Trophoblast cell (in vitro differentiated cells and primary cell): Measurements from ENCODE around the gene JMJD1C.

ENCODE experiments used
- DNase-seq, 2 donors: peaks; one replicate each; pipeline ENCODE4 v3.0.0-alpha.2; 2016
- H2AFZ ChIP-seq: 2 replicates; pipeline ENCODE4 v1.6.1; 2013; ENCODE audit warnings: low read length, moderate library complexity, mild to moderate bottlenecking; ENCODE audit not compliant: insufficient read depth, poor library complexity
- H2AK5ac ChIP-seq: 2 replicates; pipeline ENCODE4 v1.6.1; 2013; ENCODE audit warnings: mild to moderate bottlenecking, low read length
- H2BK120ac ChIP-seq: 2 replicates; pipeline ENCODE4 v1.6.1; 2013; ENCODE audit warnings: low read length, mild to moderate bottlenecking, moderate library complexity; ENCODE audit not compliant: insufficient read depth, poor library complexity
- H2BK12ac ChIP-seq: 2 replicates; pipeline ENCODE4 v1.6.1; 2013; ENCODE audit warnings: mild to moderate bottlenecking, low read length, moderate library complexity
- H2BK5ac ChIP-seq: 2 replicates; pipeline ENCODE4 v1.6.1; 2013; ENCODE audit warnings: low read length, low read depth, moderate library complexity, mild to moderate bottlenecking; ENCODE audit not compliant: poor library complexity
- H3K14ac ChIP-seq: 2 replicates; pipeline ENCODE4 v1.6.1; 2013; ENCODE audit warnings: mild to moderate bottlenecking, low read length
- H3K18ac ChIP-seq: 2 replicates; pipeline ENCODE4 v1.6.1; 2013; ENCODE audit warnings: mild to moderate bottlenecking, low read length
- H3K23ac ChIP-seq: 2 replicates; pipeline ENCODE4 v1.6.1; 2013; ENCODE audit warnings: low read length
- H3K27ac ChIP-seq: 2 replicates; pipeline ENCODE4 v1.5.1; 2013; ENCODE audit warnings: low read depth, mild to moderate bottlenecking, inconsistent platforms, low read length, moderate library complexity
- H3K27me3 ChIP-seq: 2 replicates; pipeline ENCODE4 v1.6.1; 2013; ENCODE audit warnings: inconsistent platforms, mild to moderate bottlenecking, low read length, moderate library complexity; ENCODE audit not compliant: insufficient read depth
- H3K36me3 ChIP-seq, 2 experiments: 1 replicate in 1 of 2; 2 replicates in 1 of 2; pipeline ENCODE4 v1.6.1; 2013; ENCODE audit warnings: low read length in 2 of 2, mild to moderate bottlenecking in 2 of 2, moderate library complexity in 1 of 2; ENCODE audit not compliant: insufficient read depth in 2 of 2, control insufficient read depth in 1 of 2
- H3K4ac ChIP-seq: 2 replicates; pipeline ENCODE4 v1.6.1; 2013; ENCODE audit warnings: low read depth, mild to moderate bottlenecking, low read length, moderate library complexity
- H3K4me1 ChIP-seq, 2 experiments: 1 replicate in 1 of 2; 2 replicates in 1 of 2; pipeline ENCODE4 v1.6.1; 2013; ENCODE audit warnings: low read length in 2 of 2, mild to moderate bottlenecking in 2 of 2, moderate library complexity in 1 of 2; ENCODE audit not compliant: insufficient read depth in 2 of 2, control insufficient read depth in 1 of 2
- H3K4me2 ChIP-seq: 2 replicates; pipeline ENCODE4 v1.6.1; 2013; ENCODE audit warnings: inconsistent platforms, mild to moderate bottlenecking, low read length, moderate library complexity
- H3K4me3 ChIP-seq: 2 replicates; pipeline ENCODE4 v1.5.1; 2013; ENCODE audit warnings: mild to moderate bottlenecking, low read depth, low read length, inconsistent platforms
- H3K79me1 ChIP-seq: one replicate; pipeline ENCODE4 v1.6.1; 2013; ENCODE audit warnings: low read length
- H3K79me2 ChIP-seq: 2 replicates; pipeline ENCODE4 v1.6.1; 2013; ENCODE audit warnings: low read length, mild to moderate bottlenecking; ENCODE audit not compliant: control insufficient read depth, insufficient read depth, poor library complexity
- H3K9ac ChIP-seq: 2 replicates; pipeline ENCODE4 v1.6.1; 2013; ENCODE audit warnings: mild to moderate bottlenecking, low read length
- H3K9me3 ChIP-seq: 2 replicates; pipeline ENCODE4 v1.6.1; 2013; ENCODE audit warnings: low read depth, mild to moderate bottlenecking, control low read depth, inconsistent platforms, low read length; ENCODE audit not compliant: insufficient read depth
- H4K12ac ChIP-seq: 2 replicates; pipeline ENCODE4 v1.6.1; 2013; ENCODE audit warnings: low read depth, mild to moderate bottlenecking, low read length, moderate library complexity
- H4K8ac ChIP-seq: 2 replicates; pipeline ENCODE4 v1.6.1; 2013; ENCODE audit warnings: low read depth, mild to moderate bottlenecking, low read length, moderate library complexity
- H4K91ac ChIP-seq: one replicate; pipeline ENCODE4 v1.6.1; 2013; ENCODE audit warnings: low read depth, mild to moderate bottlenecking, low read length, moderate library complexity
- WGBS: extraction: QIAGEN DNeasy Blood & Tissue Kit; methylation state at CpG from one replicate; pipeline ENCODE4 v1.1.7; 2013; ENCODE audit warnings: missing lambda C conversion rate; ENCODE audit not compliant: insufficient read length, insufficient coverage; ENCODE audit errors: extremely low coverage; 5-methylcytosine and 5-hydroxymethylcytosine counted together

Gene JMJD1C

GRCh38 chr10:63247771-63248170 is 218.0 kb downstream of the JMJD1C start:
- no peak overlapping the region for H2BK12ac ChIP-seq
- H3K23ac ChIP-seq: no peak overlapping the region
- H3K79me2 ChIP-seq: peaks cover 2% of the 10 kb centered on the region
- H4K91ac ChIP-seq: no peak overlapping the region
- H3K27me3 ChIP-seq: no peaks in the 10 kb centered on the region
- H3K9ac ChIP-seq: no peak overlapping the region
- H4K12ac ChIP-seq: no peak overlapping the region
- H2AFZ ChIP-seq: no peak overlapping the region
- no peaks in the 10 kb centered on the region for H3K9me3 ChIP-seq
- no peak overlapping the region for H3K27ac ChIP-seq
- no CpG with 5 or more reads among the region's 4 CpGs for WGBS
- no peak overlapping the region for H2BK120ac ChIP-seq
- no peaks in the 10 kb centered on the region for H3K79me1 ChIP-seq
- H3K18ac ChIP-seq: no peak overlapping the region
- no peak overlapping the region for H3K4me2 ChIP-seq
- H2AK5ac ChIP-seq: no peak overlapping the region
- H4K8ac ChIP-seq: no peak overlapping the region
- peak overlapping the region; percentile 46 for H3K4ac ChIP-seq
- H3K4me1 ChIP-seq: no peaks in the 10 kb centered on the region
- no peak for DNase-seq
- no peak overlapping the region for H3K14ac ChIP-seq
- H3K4me3 ChIP-seq: no peak overlapping the region
- H3K36me3 ChIP-seq: peaks cover 0 to 11% of the 10 kb centered on the region in 2 experiments
- no peak overlapping the region for H2BK5ac ChIP-seq

- Histone ChIP-seq H3K4me1 (no peaks in the 10 kb centered on the region), H3K23ac (no peak overlapping the region), H3K9ac (no peak overlapping the region), H2BK120ac (no peak overlapping the region), H3K9me3 (no peaks in the 10 kb centered on the region), H4K8ac (no peak overlapping the region), H2AFZ (no peak overlapping the region), H3K4me2 (no peak overlapping the region), H3K4ac (no peak overlapping the region), H2AK5ac (no peak overlapping the region), H3K27me3 (no peaks in the 10 kb centered on the region), H2BK5ac (no peak overlapping the region), H4K12ac (no peak overlapping the region), H3K79me2 (peaks cover 2% of the 10 kb centered on the region), H3K36me3 (peaks cover 0 to 11% of the 10 kb centered on the region in 2 experiments), H2BK12ac (no peak overlapping the region), H3K4me3 (no peak overlapping the region), H3K18ac (no peak overlapping the region), H3K79me1 (no peaks in the 10 kb centered on the region), H3K27ac (no peak overlapping the region), H4K91ac (no peak overlapping the region), H3K14ac (no peak overlapping the region)
- DNase-seq: no peak
- no CpG with 5 or more reads among the region's 3 CpGs for WGBS
These were observed 219.4 kb downstream of the JMJD1C start for GRCh38 chr10:63246356-63246755.

GRCh38 chr10:63241841-63242281 is 223.9 kb downstream of the JMJD1C start:
- Histone ChIP-seq H3K4me2 (no peak overlapping the region), H3K9me3 (no peaks in the 10 kb centered on the region), H3K18ac (no peak overlapping the region), H3K79me2 (no peaks in the 10 kb centered on the region), H3K23ac (no peak overlapping the region), H4K91ac (no peak overlapping the region), H4K8ac (no peak overlapping the region), H3K27me3 (no peaks in the 10 kb centered on the region), H2BK120ac (no peak overlapping the region), H2AFZ (no peak overlapping the region), H3K36me3 (no peaks in the 10 kb centered on the region), H3K4ac (no peak overlapping the region), H2BK5ac (no peak overlapping the region), H3K14ac (no peak overlapping the region), H3K27ac (no peak overlapping the region), H3K4me3 (no peak overlapping the region), H3K4me1 (no peaks in the 10 kb centered on the region), H2BK12ac (no peak overlapping the region), H4K12ac (no peak overlapping the region), H2AK5ac (no peak overlapping the region), H3K9ac (no peak overlapping the region), H3K79me1 (no peaks in the 10 kb centered on the region)
- no peak for DNase-seq
- no CpG with 5 or more reads among the region's 2 CpGs for WGBS

GRCh38 chr10:63240807-63241206 is 225.0 kb downstream of the JMJD1C start:
- no peaks in the 10 kb centered on the region for H3K27me3 ChIP-seq
- no peaks in the 10 kb centered on the region for H3K4me1 ChIP-seq
- no peak overlapping the region for H3K14ac ChIP-seq
- no peak overlapping the region for H2BK12ac ChIP-seq
- no peak overlapping the region for H3K9ac ChIP-seq
- H3K23ac ChIP-seq: no peak overlapping the region
- H3K4ac ChIP-seq: no peak overlapping the region
- no peak overlapping the region for H2BK120ac ChIP-seq
- H3K4me3 ChIP-seq: no peak overlapping the region
- no peak overlapping the region for H4K12ac ChIP-seq
- no peak overlapping the region for H2AFZ ChIP-seq
- no peaks in the 10 kb centered on the region for H3K36me3 ChIP-seq
- no peak for DNase-seq
- H4K91ac ChIP-seq: no peak overlapping the region
- no peak overlapping the region for H3K18ac ChIP-seq
- no peak overlapping the region for H2BK5ac ChIP-seq
- H2AK5ac ChIP-seq: no peak overlapping the region
- no peak overlapping the region for H4K8ac ChIP-seq
- H3K27ac ChIP-seq: no peak overlapping the region
- H3K79me1 ChIP-seq: no peaks in the 10 kb centered on the region
- H3K79me2 ChIP-seq: no peaks in the 10 kb centered on the region
- no CpG with 5 or more reads among the region's 6 CpGs for WGBS
- H3K4me2 ChIP-seq: no peak overlapping the region
- H3K9me3 ChIP-seq: no peaks in the 10 kb centered on the region
